Liver (tissue), 3 donors: ENCODE results near the gene PARD6A.

ENCODE experiments used
- CTCF ChIP-seq: fragments of 150-350 bp; IDR thresholded peaks from 2 replicates; pipeline ENCODE4 v1.5.1; 2017; ENCODE audit warnings: improper control_type of control experiment, low read depth, low read length; ENCODE audit not compliant: missing input control
- FOXA1 ChIP-seq: IDR thresholded peaks from 2 replicates; pipeline ENCODE4 v1.6.1; 2016; ENCODE audit warnings: antibody characterized with exemption
- GABPA ChIP-seq, 2 donors: IDR thresholded peaks in 1 of 2; conservative IDR thresholded peaks in 1 of 2; 2 replicates each; pipeline ENCODE4 v1.6.1; 2016; ENCODE audit warnings: antibody characterized with exemption in 2 of 2, mild to moderate bottlenecking in 1 of 2, moderate library complexity in 1 of 2
- JUND ChIP-seq, 2 donors: IDR thresholded peaks; 2 replicates each; pipeline ENCODE4 v1.6.1; 2016; ENCODE audit warnings: antibody characterized with exemption in 2 of 2
- MAX ChIP-seq: IDR thresholded peaks from 2 replicates; pipeline ENCODE4 v1.6.1; 2016; ENCODE audit warnings: antibody characterized with exemption
- RAD21 ChIP-seq, 2 donors: IDR thresholded peaks; 2 replicates each; pipeline ENCODE4 v1.6.1; 2016; ENCODE audit warnings: antibody characterized with exemption in 2 of 2, mild to moderate bottlenecking in 2 of 2
- REST ChIP-seq: IDR thresholded peaks from 2 replicates; pipeline ENCODE4 v1.6.1; 2016; ENCODE audit warnings: antibody characterized with exemption, mild to moderate bottlenecking
- SP1 ChIP-seq: IDR thresholded peaks from 2 replicates; pipeline ENCODE4 v1.6.1; 2018; ENCODE audit warnings: antibody characterized with exemption, mild to moderate bottlenecking
- TAF1 ChIP-seq: conservative IDR thresholded peaks from 2 replicates; pipeline ENCODE4 v1.6.1; 2016; ENCODE audit warnings: antibody characterized with exemption, mild to moderate bottlenecking
- donor health status: healthy.
- donor health status: healthy.

- TF ChIP-seq CTCF = no peak
- TF ChIP-seq SP1 = no peak
- TF ChIP-seq REST = no peak
- TF ChIP-seq FOXA1 = no peak
- TF ChIP-seq RAD21 (IDR thresholded peaks at IDR 0.05) = no peak
- no peak for TF ChIP-seq TAF1
- no peak for TF ChIP-seq GABPA (IDR thresholded peaks at IDR 0.05 in 1 of 2, conservative IDR thresholded peaks at IDR 0.05 in 1 of 2)
- no peak for TF ChIP-seq MAX
- no peak for TF ChIP-seq JUND (IDR thresholded peaks at IDR 0.05)
These were observed 42.9 kb downstream of the PARD6A start for GRCh38 chr16:67703626-67704025.
